ENCODE data around the gene RSL24D1.

GRCh38 chr15:55151631-55152030 lies 45.1 kb downstream of the RSL24D1 start:
- TF ChIP-seq CTCF (conservative IDR thresholded peaks at IDR 0.05; ENCODE audit: low read length): no peak
- TF ChIP-seq EZH2phosphoT487 (IDR thresholded peaks at IDR 0.05; ENCODE audit: borderline replicate concordance): no peak

All from Loucy (cell line).